CD8-positive, alpha-beta memory T cell (primary cell): ENCODE results near the gene B3GALT6. TPM values are rescaled to one million over a fixed set of nuclear protein-coding genes. Genes with fewer than 3 reads are reported as not detected.

ENCODE experiments used
- CTCF ChIA-PET: fragments of 350-600 bp; sonication (Branson Sonifier 250); formaldehyde crosslinking; loops from one replicate; lab custom pipeline; 2021; ENCODE audit warnings: antibody characterized with exemption; lab: Charles Lee
- POLR2A ChIA-PET: fragments of 350-600 bp; sonication (Branson Sonifier 250); formaldehyde crosslinking; loops from one replicate; lab custom pipeline; 2021; ENCODE audit warnings: antibody characterized with exemption; lab: Charles Lee
- DNase-seq, 5 donors: peaks; one replicate each; pipeline versions ENCODE4 v3.0.0 to v3.0.0-alpha.2; 2020 to 2022; ENCODE audit warnings: mixed read lengths in 1 of 5
- H3K27ac ChIP-seq: one replicate; pipeline ENCODE4 v1.7.0; 2013; ENCODE audit warnings: low read depth, mild to moderate bottlenecking, low read length, moderate library complexity
- H3K27me3 ChIP-seq: 2 replicates; pipeline ENCODE4 v1.7.0; 2013; ENCODE audit warnings: low read length, mild to moderate bottlenecking; ENCODE audit not compliant: insufficient read depth, poor library complexity, severe bottlenecking
- H3K36me3 ChIP-seq: 2 replicates; pipeline ENCODE4 v1.7.0; 2013; ENCODE audit warnings: mild to moderate bottlenecking, low read length, moderate library complexity; ENCODE audit not compliant: insufficient read depth
- H3K4me1 ChIP-seq: 2 replicates; pipeline ENCODE4 v1.7.0; 2013; ENCODE audit warnings: mild to moderate bottlenecking, low read length, moderate library complexity; ENCODE audit not compliant: insufficient read depth
- H3K4me3 ChIP-seq: 2 replicates; pipeline ENCODE4 v1.7.0; 2013; ENCODE audit warnings: mild to moderate bottlenecking, low read length
- H3K9me3 ChIP-seq: 2 replicates; pipeline ENCODE4 v1.7.0; 2013; ENCODE audit warnings: mild to moderate bottlenecking, low read length
- H3K27ac Mint-ChIP-seq, 8 donors: one replicate each; pipeline ENCODE4 v1.8.0; 2020 to 2021; ENCODE audit warnings: mixed read lengths in 8 of 8, mild to moderate bottlenecking in 6 of 8, inconsistent platforms in 3 of 8, moderate library complexity in 3 of 8
- H3K27me3 Mint-ChIP-seq, 2 donors: one replicate each; pipeline ENCODE4 v1.8.0; 2020 to 2021; ENCODE audit warnings: mixed read lengths in 2 of 2, mild to moderate bottlenecking in 1 of 2, moderate library complexity in 1 of 2
- H3K36me3 Mint-ChIP-seq, 3 donors: one replicate each; pipeline ENCODE4 v1.8.0; 2020 to 2021; ENCODE audit warnings: mixed read lengths in 3 of 3, inconsistent platforms in 1 of 3, mild to moderate bottlenecking in 1 of 3
- H3K4me1 Mint-ChIP-seq, 3 donors: one replicate each; pipeline ENCODE4 v1.8.0; 2020 to 2021; ENCODE audit warnings: mixed read lengths in 3 of 3, inconsistent platforms in 1 of 3, mild to moderate bottlenecking in 1 of 3
- H3K4me3 Mint-ChIP-seq, 7 donors: one replicate each; pipeline ENCODE4 v1.8.0; 2020 to 2021; ENCODE audit warnings: mixed read lengths in 7 of 7, mild to moderate bottlenecking in 6 of 7, moderate library complexity in 4 of 7, inconsistent platforms in 2 of 7
- H3K9me3 Mint-ChIP-seq, 5 donors: one replicate each; pipeline ENCODE4 v1.8.0; 2020 to 2022; ENCODE audit warnings: mixed read lengths in 5 of 5, mild to moderate bottlenecking in 3 of 5, moderate library complexity in 2 of 5, inconsistent platforms in 1 of 5
- polyA plus RNA-seq: library from polyadenylated mRNA; unstranded; fragments of 300-500 nt; fragmentation: Illumina TruSeq; gene quantifications from one replicate; pipeline ENCODE4 v1.2.3, GENCODE V29; 2021
- total RNA-seq, 2 experiments: library from RNA; stranded (reverse); gene quantifications; one replicate each; pipeline ENCODE4 v1.2.3, GENCODE V29; 2021

B3GALT6 gene
- total and polyA plus RNA-seq, 3 experiments from 2014 or later: 16.4 to 24.1 (median 23.7) TPM

GRCh38 chr1:1204998-1205768 is 26.9 kb upstream of the B3GALT6 start:
- peaks cover 9 to 28% (median 18%) of the 10 kb centered on the region in 3 donors for H3K4me1 Mint-ChIP-seq
- H3K9me3 Mint-ChIP-seq: no peaks in the 10 kb centered on the region
- peak in 1 of 5 donors; percentile 40 for DNase-seq
- Histone ChIP-seq H3K9me3 (no peaks in the 10 kb centered on the region), H3K27ac (no peak overlapping the region), H3K4me3 (no peak overlapping the region), H3K36me3 (no peaks in the 10 kb centered on the region), H3K27me3 (no peaks in the 10 kb centered on the region), H3K4me1 (peaks cover 33% of the 10 kb centered on the region)
- peak overlapping the region in 2 of 8 donors; percentile 66 to 80 for H3K27ac Mint-ChIP-seq
- no peaks in the 10 kb centered on the region for H3K36me3 Mint-ChIP-seq
- ChIA-PET CTCF (interaction anchor here (1.2 kb wide), 1 partner anchor 10 kb away, joined by 4 read pairs; no protein-coding TSS in a partner anchor), POLR2A (no interaction called here)
- peak overlapping the region in 2 of 7 donors; percentile 12 to 70 for H3K4me3 Mint-ChIP-seq
- no peaks in the 10 kb centered on the region for H3K27me3 Mint-ChIP-seq

- Mint-ChIP-seq H3K36me3 (no peaks in the 10 kb centered on the region), H3K4me1 (peaks cover 9 to 24% (median 18%) of the 10 kb centered on the region in 3 donors), H3K9me3 (no peaks in the 10 kb centered on the region), H3K27ac (peak overlapping the region in 1 of 8 donors; percentile 75), H3K27me3 (no peaks in the 10 kb centered on the region), H3K4me3 (peak overlapping the region in 6 of 7 donors; percentile 23 to 74 (median 43))
- Histone ChIP-seq H3K4me1 (peaks cover 27% of the 10 kb centered on the region), H3K27me3 (no peaks in the 10 kb centered on the region), H3K4me3 (no peak overlapping the region), H3K36me3 (no peaks in the 10 kb centered on the region), H3K9me3 (no peaks in the 10 kb centered on the region), H3K27ac (no peak overlapping the region)
- POLR2A ChIA-PET: no interaction called here
- peak in 2 of 5 donors; percentile 0 to 46 for DNase-seq
- CTCF ChIA-PET: interaction anchor here (1.2 kb wide), 1 partner anchor 10 kb away, joined by 4 read pairs; no protein-coding TSS in a partner anchor
These were observed 26.2 kb upstream of the B3GALT6 start for GRCh38 chr1:1205769-1206375.

- ChIA-PET CTCF (interaction anchor here (1.0 kb wide), 1 partner anchor 84 kb away, joined by 4 read pairs; no protein-coding TSS in a partner anchor), POLR2A (no interaction called here)
- no peaks in the 10 kb centered on the region for H3K27me3 ChIP-seq
- Mint-ChIP-seq H3K27me3 (no peaks in the 10 kb centered on the region), H3K27ac (peak within 1 kb of the TSS in 5 of 8 donors; percentile 20 to 75 (median 36)), H3K9me3 (no peaks in the 10 kb centered on the region), H3K4me1 (peaks cover 10 to 24% (median 18%) of the 10 kb centered on the region in 3 donors), H3K4me3 (peak within 1 kb of the TSS; percentile 30 to 83 (median 48)), H3K36me3 (no peaks in the 10 kb centered on the region)
- no peak within 1 kb of the TSS for H3K27ac ChIP-seq
- no peaks in the 10 kb centered on the region for H3K36me3 ChIP-seq
- H3K4me1 ChIP-seq: peaks cover 27% of the 10 kb centered on the region
- no peak within 1 kb of the TSS for H3K4me3 ChIP-seq
- DNase-seq: peak in 2 of 5 donors; percentile 23 to 51
- no peaks in the 10 kb centered on the region for H3K9me3 ChIP-seq
These were observed 25.6 kb upstream of the B3GALT6 start, which contains the start of gene TNFRSF18 for GRCh38 chr1:1206376-1206965. TNFRSF18 (minus strand) TSS chr1:1206592; CDS start chr1:1206571, 21 bp downstream.

DNA sequence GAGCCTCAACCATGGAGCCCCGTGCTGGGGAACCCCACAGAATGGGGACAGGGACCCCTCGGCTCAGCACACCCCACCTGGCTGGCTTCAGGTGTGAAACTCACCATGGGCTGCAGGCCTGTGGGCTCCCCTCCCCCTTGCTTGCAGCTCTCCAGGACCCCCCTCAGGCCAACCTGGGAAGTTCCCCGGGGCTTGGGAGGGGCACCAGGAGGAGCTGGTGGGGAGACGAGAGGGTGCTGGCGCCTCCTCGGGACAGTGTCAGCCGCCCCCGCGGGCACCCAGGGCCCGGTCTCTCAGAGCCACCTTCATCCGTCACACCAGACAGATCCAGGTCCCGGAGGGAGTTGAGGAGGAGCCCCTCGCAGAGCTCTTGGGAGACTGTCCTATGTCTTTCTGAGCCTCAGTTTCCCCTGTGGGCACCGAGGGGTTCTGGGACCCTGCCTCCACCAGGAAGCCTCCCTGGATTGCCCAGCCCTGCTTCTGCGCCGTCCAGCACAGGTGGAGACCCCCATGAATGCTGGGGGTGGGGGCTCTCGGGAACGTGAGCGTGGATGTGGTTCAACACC is 25.0 kb upstream of the B3GALT6 start:
- peak in 2 of 5 donors; percentile 1 to 49 for DNase-seq
- H3K27ac ChIP-seq: no peak overlapping the region
- no peaks in the 10 kb centered on the region for H3K27me3 Mint-ChIP-seq

GRCh38 chr1:1207571-1207892 is 24.5 kb upstream of the B3GALT6 start:
- DNase-seq: peak in 1 of 5 donors; percentile 0
- no peaks in the 10 kb centered on the region for H3K36me3 ChIP-seq
- Mint-ChIP-seq H3K9me3 (no peaks in the 10 kb centered on the region), H3K27me3 (no peaks in the 10 kb centered on the region), H3K4me3 (peak overlapping the region in 5 of 7 donors; percentile 48 to 86 (median 75)), H3K27ac (peak overlapping the region in 4 of 8 donors; percentile 15 to 96 (median 89)), H3K36me3 (no peaks in the 10 kb centered on the region), H3K4me1 (peaks cover 10 to 24% (median 18%) of the 10 kb centered on the region in 3 donors)
- H3K27ac ChIP-seq: no peak overlapping the region
- no peak overlapping the region for H3K4me3 ChIP-seq
- POLR2A ChIA-PET: interaction anchor here (0.5 to 1.7 kb wide), 3 partner anchors 10 to 72 kb away, joined by 3 to 7 read pairs (median 3); no protein-coding TSS in a partner anchor
- no peaks in the 10 kb centered on the region for H3K27me3 ChIP-seq
- H3K4me1 ChIP-seq: peaks cover 27% of the 10 kb centered on the region
- H3K9me3 ChIP-seq: no peaks in the 10 kb centered on the region
- CTCF ChIA-PET: interaction anchor here (0.9 to 1.2 kb wide), 3 partner anchors 9 to 85 kb away, joined by 3 to 4 read pairs (median 3); no protein-coding TSS in a partner anchor

More for the DNA sequence above, 25.0 kb upstream of the B3GALT6 start:
- no peaks in the 10 kb centered on the region for H3K9me3 ChIP-seq
- H3K27ac Mint-ChIP-seq: peak overlapping the region in 4 of 8 donors; percentile 20 to 68 (median 34)
- CTCF ChIA-PET: interaction anchor here (0.9 to 1.0 kb wide), 2 partner anchors 77 to 85 kb away, joined by 3 to 4 read pairs; no protein-coding TSS in a partner anchor
- H3K9me3 Mint-ChIP-seq: no peaks in the 10 kb centered on the region
- H3K4me1 Mint-ChIP-seq: peaks cover 10 to 24% (median 18%) of the 10 kb centered on the region in 3 donors
- peak overlapping the region; percentile 30 to 83 (median 48) for H3K4me3 Mint-ChIP-seq
- no peaks in the 10 kb centered on the region for H3K36me3 ChIP-seq
- H3K4me1 ChIP-seq: peaks cover 27% of the 10 kb centered on the region
- no peak overlapping the region for H3K4me3 ChIP-seq
- no peaks in the 10 kb centered on the region for H3K36me3 Mint-ChIP-seq
- POLR2A ChIA-PET: interaction anchor here (0.5 to 1.7 kb wide), 2 partner anchors 10 to 73 kb away, joined by 3 to 7 read pairs; no protein-coding TSS in a partner anchor
- H3K27me3 ChIP-seq: no peaks in the 10 kb centered on the region

DNA sequence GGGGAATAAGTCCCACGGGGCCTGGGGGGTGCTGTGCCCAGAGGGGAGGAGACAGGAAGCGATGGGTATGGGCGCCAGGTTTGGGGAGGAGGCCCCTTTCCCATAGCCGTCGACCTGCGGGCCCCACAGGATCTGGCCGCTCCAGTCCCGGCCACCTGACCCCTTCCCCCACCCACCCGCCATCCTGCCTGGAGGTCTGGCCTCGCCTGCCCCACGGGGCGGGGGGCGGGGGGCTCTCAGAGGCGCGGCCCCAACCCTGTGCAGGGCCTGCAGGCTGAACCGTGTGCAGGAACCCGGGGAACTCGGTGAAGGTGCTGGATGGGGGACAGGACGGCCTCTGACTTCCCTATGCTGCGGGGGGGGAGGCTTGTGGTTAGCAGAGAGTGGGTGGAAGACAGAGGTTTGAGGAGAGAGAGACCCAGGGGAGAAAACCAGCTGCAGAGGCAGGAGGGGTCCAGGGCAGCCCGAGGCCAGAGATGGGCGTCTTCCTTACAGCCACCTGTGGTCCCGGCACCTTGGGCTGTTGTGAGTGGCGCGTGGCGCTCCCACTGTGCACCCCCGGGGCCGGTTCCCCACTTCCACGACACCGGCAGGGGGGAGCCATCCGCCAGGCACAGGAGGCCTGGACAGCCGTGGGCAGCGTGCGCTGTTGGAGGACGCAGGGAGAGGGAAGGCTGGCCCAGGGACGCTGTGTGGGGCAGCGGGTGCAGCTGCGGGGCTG is 23.2 kb upstream of the B3GALT6 start:
- peak overlapping the region; percentile 64 to 98 (median 92) for H3K27ac Mint-ChIP-seq
- H3K27ac ChIP-seq: peak overlapping the region; percentile 47
- peaks cover 12 to 29% (median 18%) of the 10 kb centered on the region in 3 donors for H3K4me1 Mint-ChIP-seq
- H3K4me3 ChIP-seq: no peak overlapping the region
- H3K4me3 Mint-ChIP-seq: peak overlapping the region; percentile 58 to 90 (median 78)
- no peaks in the 10 kb centered on the region for H3K36me3 Mint-ChIP-seq
- ChIA-PET POLR2A (interaction anchor here (0.6 to 1.7 kb wide), 2 partner anchors 8 to 166 kb away, joined by 3 to 7 read pairs; partner anchors contain the start of gene AURKAIP1), CTCF (interaction anchor here (1.2 kb wide), 1 partner anchor 8 kb away, joined by 3 read pairs; no protein-coding TSS in a partner anchor)
- no peaks in the 10 kb centered on the region for H3K27me3 ChIP-seq
- no peaks in the 10 kb centered on the region for H3K36me3 ChIP-seq
- H3K9me3 ChIP-seq: no peaks in the 10 kb centered on the region
- H3K9me3 Mint-ChIP-seq: no peaks in the 10 kb centered on the region
- H3K4me1 ChIP-seq: peaks cover 39% of the 10 kb centered on the region
- no peaks in the 10 kb centered on the region for H3K27me3 Mint-ChIP-seq
- peak in 3 of 5 donors; percentile 1 to 59 (median 39) for DNase-seq
